Left lung (tissue), 10 donors: ENCODE data around the gene NEK5. TPM values are rescaled to one million over a fixed set of nuclear protein-coding genes. Genes with fewer than 3 reads are reported as not detected.

Experiments
- ATAC-seq: fragments of 200-7000 bp; cut with Tn5 transposase; one replicate; pipeline ENCODE4 v1.9.1; 2020; ENCODE audit warnings: moderate library complexity
- DNase-seq, 4 donors: peaks; one replicate each; pipeline ENCODE4 v3.0.0-alpha.2; 2013 to 2020
- H3K27ac ChIP-seq, 2 donors: fragments of 200-600 bp; sonication (generic) in 1 of 2; one replicate each; pipeline versions ENCODE4 v1.5.0 to v1.8.0; 2020 to 2021
- H3K27me3 ChIP-seq, 2 donors: fragments of 200-600 bp; sonication (generic) in 1 of 2; one replicate each; pipeline versions ENCODE4 v1.5.0 to v1.8.0; 2020 to 2021
- H3K36me3 ChIP-seq, 2 donors: fragments of 200-600 bp; sonication (generic) in 1 of 2; one replicate each; pipeline versions ENCODE4 v1.5.0 to v1.8.0; 2020 to 2021
- H3K4me1 ChIP-seq, 2 donors: fragments of 200-600 bp; one replicate each; pipeline ENCODE4 v1.8.0; 2021
- H3K4me3 ChIP-seq, 2 donors: fragments of 200-600 bp; sonication (generic) in 1 of 2; one replicate each; pipeline versions ENCODE4 v1.5.0 to v1.8.0; 2020 to 2021; ENCODE audit warnings: mild to moderate bottlenecking in 1 of 2
- H3K9me3 ChIP-seq, 2 donors: fragments of 200-600 bp; sonication (generic) in 1 of 2; one replicate each; pipeline versions ENCODE4 v1.5.0 to v1.8.0; 2020 to 2021
- intact Hi-C, 2 donors: fragments of 100-400 bp; cut with DNase I; formaldehyde crosslinking; loops; one replicate each; pipeline versions ENCODE4 v1.11.2 to v1.14.2; 2022
- polyA plus RNA-seq, 6 donors: library from polyadenylated mRNA; unstranded; fragments of 120-200 nt; gene quantifications; one replicate each; pipeline ENCODE4 v1.2.1, GENCODE V29; 2013; ENCODE audit not compliant: insufficient read length in 6 of 6
- total RNA-seq, 2 donors: library from RNA; stranded (reverse); fragmentation: NEBNext Ultra II Directional; extraction: Animal tissue kit (Norgen Biotek cat#: 25700); gene quantifications; one replicate each; pipeline ENCODE4 v1.2.1, GENCODE V29; 2021
- TF ChIP-seq, protein P1 (sequence below), 2 donors: fragments of 200-600 bp; sonication (generic) in 1 of 2; IDR thresholded peaks; one replicate each; pipeline versions ENCODE4 v1.5.0 to v1.8.0; 2021; ENCODE audit warnings: antibody characterized with exemption in 2 of 2
- donor health status: DM: no; HTN: yes; CAD: no.
- donor health status: DM: no; HTN: no; CAD: no.

Gene NEK5
- total and polyA plus RNA-seq, 8 donors: 0.41 to 6.9 (median 4.7) TPM

DNA sequence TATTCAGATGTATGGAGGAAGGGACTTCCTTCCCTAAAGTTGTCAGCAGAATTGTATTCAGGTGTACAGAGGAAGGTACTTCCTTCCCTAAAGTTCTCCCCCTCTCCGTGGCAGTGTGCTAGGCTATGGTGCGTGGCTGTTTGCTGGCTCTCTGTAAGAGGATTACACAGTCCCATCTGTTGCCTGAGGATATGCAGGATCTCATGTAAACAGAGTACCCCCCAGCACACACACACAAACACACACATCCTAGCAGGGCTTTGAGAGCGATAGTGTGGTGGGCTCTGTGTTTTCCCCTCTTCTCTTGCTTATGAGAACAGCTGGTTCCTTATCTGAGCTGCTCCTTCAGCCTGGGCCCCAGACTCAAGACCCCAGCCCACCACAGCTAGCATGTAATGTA is 10.3 kb downstream of the NEK5 start:
- TF ChIP-seq, protein P1, sequence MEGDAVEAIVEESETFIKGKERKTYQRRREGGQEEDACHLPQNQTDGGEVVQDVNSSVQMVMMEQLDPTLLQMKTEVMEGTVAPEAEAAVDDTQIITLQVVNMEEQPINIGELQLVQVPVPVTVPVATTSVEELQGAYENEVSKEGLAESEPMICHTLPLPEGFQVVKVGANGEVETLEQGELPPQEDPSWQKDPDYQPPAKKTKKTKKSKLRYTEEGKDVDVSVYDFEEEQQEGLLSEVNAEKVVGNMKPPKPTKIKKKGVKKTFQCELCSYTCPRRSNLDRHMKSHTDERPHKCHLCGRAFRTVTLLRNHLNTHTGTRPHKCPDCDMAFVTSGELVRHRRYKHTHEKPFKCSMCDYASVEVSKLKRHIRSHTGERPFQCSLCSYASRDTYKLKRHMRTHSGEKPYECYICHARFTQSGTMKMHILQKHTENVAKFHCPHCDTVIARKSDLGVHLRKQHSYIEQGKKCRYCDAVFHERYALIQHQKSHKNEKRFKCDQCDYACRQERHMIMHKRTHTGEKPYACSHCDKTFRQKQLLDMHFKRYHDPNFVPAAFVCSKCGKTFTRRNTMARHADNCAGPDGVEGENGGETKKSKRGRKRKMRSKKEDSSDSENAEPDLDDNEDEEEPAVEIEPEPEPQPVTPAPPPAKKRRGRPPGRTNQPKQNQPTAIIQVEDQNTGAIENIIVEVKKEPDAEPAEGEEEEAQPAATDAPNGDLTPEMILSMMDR (IDR thresholded peaks at IDR 0.05): no peak
- no peak for ATAC-seq
- Histone ChIP-seq H3K27ac (no peak overlapping the region), H3K9me3 (no peaks in the 10 kb centered on the region), H3K4me3 (no peak overlapping the region), H3K27me3 (no peaks in the 10 kb centered on the region), H3K4me1 (no peaks in the 10 kb centered on the region), H3K36me3 (no peaks in the 10 kb centered on the region)
- intact Hi-C loops: no loop called here
- no peak for DNase-seq

DNA sequence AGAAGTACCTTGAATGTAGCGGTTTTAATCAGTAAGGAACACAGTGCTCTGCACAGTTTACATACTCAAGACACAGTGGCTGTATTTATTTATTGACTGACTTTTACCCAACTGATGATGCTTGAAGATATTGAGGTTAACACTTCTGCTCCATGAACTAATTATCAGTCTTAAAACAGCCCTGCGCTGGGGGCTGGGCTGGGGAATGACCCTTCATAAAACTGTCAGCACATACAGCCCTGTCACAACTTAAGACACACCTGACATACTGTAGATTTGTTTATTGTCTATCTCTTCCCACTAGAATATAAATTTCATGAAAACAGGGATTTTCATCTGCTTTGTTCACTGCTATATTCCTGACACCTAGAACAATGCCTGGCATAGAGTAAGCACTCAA is 10.8 kb downstream of the NEK5 start:
- TF ChIP-seq, protein P1 (IDR thresholded peaks at IDR 0.05): no peak
- no peaks in the 10 kb centered on the region for H3K9me3 ChIP-seq
- ATAC-seq (no peak), DNase-seq (no peak)
- intact Hi-C loops: no loop called here
- no peak overlapping the region for H3K27ac ChIP-seq
- no peaks in the 10 kb centered on the region for H3K36me3 ChIP-seq
- no peaks in the 10 kb centered on the region for H3K27me3 ChIP-seq
- no peak overlapping the region for H3K4me3 ChIP-seq
- no peaks in the 10 kb centered on the region for H3K4me1 ChIP-seq

DNA sequence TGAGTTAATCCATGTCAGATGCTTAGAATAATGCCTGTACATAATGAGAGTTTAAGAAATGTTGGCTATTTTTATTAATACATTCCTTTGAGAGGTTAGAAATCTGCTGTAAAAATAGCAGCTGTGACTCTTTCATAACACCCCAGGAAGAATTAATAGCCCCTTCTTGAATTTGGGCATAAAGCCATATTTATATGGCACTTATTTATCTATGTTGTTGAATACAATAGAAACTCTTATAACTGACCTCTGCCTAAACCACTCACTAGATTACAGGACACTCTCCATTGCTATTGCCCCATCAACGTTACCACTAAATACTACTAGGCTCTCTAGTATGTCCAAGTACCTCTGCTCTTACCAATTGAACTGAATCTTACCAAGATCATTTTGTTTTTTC is 16.3 kb downstream of the NEK5 start:
- Histone ChIP-seq H3K9me3 (no peaks in the 10 kb centered on the region), H3K27me3 (no peaks in the 10 kb centered on the region), H3K4me3 (no peak overlapping the region), H3K36me3 (no peaks in the 10 kb centered on the region), H3K27ac (no peak overlapping the region), H3K4me1 (no peaks in the 10 kb centered on the region)
- TF ChIP-seq, protein P1 (IDR thresholded peaks at IDR 0.05): no peak
- ATAC-seq: no peak
- peak in 2 of 4 donors; percentile 33 to 43 for DNase-seq
- intact Hi-C loops: no loop called here

DNA sequence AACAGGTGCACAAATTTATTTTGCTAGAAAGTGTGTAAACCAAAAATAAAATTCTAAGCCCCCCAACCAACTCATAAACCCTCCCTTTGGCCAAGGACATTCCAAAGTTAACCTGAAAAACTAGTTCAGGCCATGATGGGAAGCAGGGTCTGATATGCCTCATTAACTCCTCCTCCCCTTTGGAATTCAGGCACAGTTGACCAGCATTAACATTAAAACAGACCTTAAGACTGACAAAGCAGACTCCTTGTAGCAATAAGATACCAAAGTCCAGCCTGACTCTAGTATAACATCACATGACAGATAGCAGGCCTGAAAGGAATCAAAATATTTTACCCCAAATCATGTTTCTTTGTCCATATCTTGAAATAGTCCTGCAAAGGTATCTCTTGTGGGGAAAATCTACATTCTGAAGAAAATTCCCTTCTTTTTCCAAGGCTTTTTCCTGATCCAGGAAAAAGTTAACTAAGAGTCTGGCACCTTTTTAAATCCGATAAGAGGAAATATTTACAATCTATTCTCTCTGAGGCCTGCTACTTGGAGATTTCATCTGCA is 19.7 kb downstream of the NEK5 start:
- Histone ChIP-seq H3K4me1 (no peaks in the 10 kb centered on the region), H3K27ac (no peak overlapping the region), H3K9me3 (no peaks in the 10 kb centered on the region), H3K36me3 (no peaks in the 10 kb centered on the region), H3K27me3 (no peaks in the 10 kb centered on the region), H3K4me3 (no peak overlapping the region)
- ATAC-seq (no peak), DNase-seq (no peak)
- intact Hi-C loops: no loop called here
- TF ChIP-seq, protein P1 (IDR thresholded peaks at IDR 0.05): no peak

DNA sequence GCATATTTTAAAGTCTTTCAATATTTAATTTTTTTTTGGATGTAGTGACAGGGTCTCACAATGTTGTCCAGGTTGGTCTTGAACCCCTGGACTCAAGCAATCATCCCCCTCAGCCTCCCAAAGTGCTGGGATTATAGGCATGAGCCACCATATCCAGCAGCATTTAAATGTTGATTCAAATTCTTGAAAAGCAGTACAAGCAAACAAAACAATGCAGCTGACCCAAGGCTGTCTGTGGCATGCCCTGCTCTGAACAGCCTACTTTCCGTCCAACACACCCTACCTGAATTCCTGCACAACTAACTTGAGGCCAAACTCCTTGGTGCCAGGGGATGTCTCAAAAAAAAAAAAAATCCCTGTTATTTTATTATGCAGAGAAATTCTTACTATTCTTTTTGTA is 23.0 kb downstream of the NEK5 start:
- ATAC-seq (no peak), DNase-seq (no peak)
- no peaks in the 10 kb centered on the region for H3K27me3 ChIP-seq
- TF ChIP-seq, protein P1 (IDR thresholded peaks at IDR 0.05): no peak
- H3K36me3 ChIP-seq: no peaks in the 10 kb centered on the region
- H3K4me3 ChIP-seq: no peak overlapping the region
- no peaks in the 10 kb centered on the region for H3K4me1 ChIP-seq
- H3K9me3 ChIP-seq: no peaks in the 10 kb centered on the region
- H3K27ac ChIP-seq: no peak overlapping the region
- intact Hi-C loops: no loop called here
